Stimulated activated CD8-positive, alpha-beta memory T cell treated with anti-CD3 and anti-CD28 coated beads, Interleukin-4, amount 100 ng/mL, for 24 hours (primary cell): ENCODE measurements around the gene POLE4.
A peak's percentile ranks its signal among the peaks of the same experiment; 100 is the strongest.

ENCODE experiments used
- DNase-seq: peaks from one replicate; pipeline ENCODE4 v3.0.0-alpha.2; 2020; ENCODE audit warnings: low read depth

Gene POLE4

GRCh38 chr2:74958274-74959105 is at the start of gene POLE4:
POLE4 (plus strand) TSS chr2:74958643; CDS start chr2:74958680, 37 bp downstream.
- DNase-seq: peak; percentile 89

DNA sequence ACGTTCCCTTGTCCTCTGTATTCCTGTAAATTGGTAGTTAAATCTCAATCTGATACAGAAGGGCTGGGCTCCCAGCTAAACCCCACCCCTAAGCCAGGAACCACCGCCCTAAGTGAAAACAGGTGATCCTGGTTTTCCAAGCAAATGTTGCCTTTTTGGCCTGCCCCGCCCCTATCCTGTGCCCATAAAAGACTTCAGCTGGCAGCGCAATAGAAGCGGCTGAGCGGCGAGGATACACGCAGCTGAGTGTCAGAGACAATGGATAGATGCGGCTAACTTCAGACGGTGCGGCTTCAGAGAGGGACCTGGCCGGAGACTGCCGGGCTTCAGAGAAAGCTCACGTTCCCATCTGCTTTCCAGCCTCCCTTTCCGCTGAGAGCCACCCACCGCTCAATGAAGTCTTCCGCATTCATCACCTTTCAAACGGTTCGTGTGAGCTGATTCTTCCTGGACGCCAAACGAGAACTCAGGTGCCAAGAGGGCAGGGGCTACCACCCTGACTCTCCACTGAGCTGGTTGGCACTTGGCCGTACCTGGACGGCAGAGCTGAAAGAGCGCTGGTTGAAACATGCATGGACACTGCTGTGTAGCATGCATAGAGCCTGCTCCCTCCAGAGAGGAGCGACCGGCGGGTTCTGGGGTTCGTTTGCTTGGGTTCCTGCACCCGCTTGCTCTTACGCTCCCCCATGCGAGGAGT is 49.5 kb upstream of the POLE4 start:
- no peak for DNase-seq

- no peak for DNase-seq
These were observed 48.2 kb upstream of the POLE4 start for GRCh38 chr2:74910245-74910644.

DNA sequence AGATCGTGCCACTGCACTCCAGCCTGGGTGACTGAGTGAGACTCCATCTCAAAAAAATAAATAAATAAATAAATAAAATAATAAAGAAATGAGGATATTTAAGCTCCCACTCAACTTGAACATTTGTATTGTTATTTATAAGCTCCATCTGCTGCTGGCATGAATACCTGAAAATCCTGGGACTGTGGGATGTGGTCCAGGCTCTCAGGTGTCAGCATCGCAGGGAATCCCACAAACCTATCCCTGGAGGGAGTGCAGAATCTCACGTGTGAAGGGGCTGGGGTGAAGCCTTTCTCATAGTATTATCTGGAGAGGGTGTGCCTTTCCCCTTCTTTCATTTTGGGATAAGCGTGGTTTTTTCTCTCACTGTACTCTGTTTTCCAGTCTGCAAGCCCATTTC is 47.4 kb upstream of the POLE4 start:
- DNase-seq: no peak

GRCh38 chr2:74915743-74916142 is 42.7 kb upstream of the POLE4 start:
- DNase-seq: peak; percentile 12

DNA sequence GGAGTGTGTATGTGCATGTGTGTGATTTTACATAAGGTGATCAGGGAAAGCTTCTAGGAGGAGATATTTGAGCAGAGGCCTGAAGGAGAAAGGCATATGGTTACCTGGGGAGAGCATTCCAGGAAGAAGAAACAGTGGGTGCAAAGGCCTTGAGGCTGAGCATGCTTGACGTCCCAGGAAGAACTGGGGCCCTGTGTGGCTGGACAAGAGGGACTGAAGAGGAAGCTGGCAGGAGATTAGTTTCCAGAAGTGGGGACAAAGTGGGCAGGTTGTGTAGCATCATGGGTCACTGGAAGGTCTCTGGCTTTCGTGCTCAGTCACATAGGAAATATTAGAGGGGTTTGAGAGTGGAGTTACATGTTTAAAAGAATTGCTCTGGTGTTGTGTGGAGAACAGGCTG is 42.0 kb upstream of the POLE4 start:
- DNase-seq: no peak

- no peak for DNase-seq
These were observed 40.5 kb upstream of the POLE4 start for GRCh38 chr2:74917702-74918619.

DNA sequence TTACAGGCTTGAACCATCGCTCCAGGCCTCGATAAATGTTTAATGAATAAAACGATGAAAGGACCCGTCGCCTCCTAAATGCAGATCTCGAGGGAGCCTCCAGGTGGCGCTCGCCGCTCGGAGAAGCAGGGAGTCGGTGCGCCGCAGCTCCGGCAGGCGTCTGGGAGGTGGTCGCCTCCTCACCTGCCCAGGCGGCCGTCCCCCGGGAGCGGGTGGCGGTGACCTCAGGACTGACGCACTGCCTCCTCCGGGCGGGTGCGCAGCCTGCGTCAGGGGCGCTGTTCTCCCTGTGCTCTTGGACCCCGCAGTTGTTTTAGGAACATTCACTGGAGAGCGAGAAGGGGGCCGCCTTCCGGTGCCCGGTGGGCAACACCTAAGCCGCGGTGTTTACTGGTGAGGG is 38.6 kb upstream of the POLE4 start:
- peak; percentile 57 for DNase-seq

DNA sequence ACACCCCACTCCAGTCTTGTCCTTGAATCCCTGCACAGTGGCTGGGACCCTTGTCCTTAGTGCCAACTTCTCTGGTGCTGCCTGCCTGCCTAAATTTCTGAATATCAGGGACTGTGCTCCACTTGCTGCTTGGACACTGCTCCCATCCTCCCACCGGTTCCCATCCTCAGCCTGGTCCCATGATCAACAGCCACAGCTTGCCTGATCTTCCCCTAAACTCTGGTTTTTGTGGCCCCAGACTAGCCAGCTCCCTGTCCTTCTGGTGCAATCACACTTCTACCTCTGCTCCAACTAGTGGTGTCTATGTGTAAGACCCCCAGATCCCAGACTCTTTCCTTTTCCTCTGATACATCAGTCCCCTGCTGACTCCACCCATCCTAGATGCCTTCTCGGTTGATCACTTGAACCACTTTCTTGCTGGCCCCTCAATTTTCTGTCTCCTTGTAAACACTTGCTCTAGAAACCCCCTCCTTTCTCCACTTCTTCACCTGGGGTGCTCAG is 37.2 kb upstream of the POLE4 start:
- DNase-seq: no peak

DNA sequence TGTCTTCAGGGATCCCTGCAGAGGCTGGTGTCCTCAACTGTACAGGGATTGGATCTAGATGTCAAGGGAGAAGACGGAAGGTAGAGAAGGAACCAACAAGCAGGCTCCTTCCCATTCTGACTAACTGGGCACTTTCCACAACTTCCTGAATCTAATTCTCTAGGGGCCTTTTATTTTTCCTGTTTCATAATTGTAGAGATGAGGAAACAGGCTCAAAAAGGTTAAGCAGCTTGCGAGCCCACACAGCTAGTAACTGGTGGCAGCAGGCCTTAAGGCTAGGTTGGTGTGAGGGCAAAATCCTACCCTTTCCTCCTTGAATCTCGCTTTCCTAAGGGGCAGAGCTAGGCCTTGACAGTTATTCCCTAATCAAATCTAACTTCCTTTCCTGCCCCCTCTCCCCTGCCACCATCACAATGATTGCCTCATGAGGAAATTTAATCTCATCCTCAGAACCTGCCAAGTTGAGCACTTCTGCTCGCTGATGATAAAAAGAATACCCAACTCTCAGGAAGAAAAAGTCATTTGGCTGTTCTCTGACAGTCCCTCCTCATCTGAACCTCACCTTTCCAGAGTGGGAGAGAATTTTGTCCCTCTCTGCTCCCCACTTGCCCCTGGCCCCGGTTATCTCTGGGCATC is 35.7 kb upstream of the POLE4 start:
- no peak for DNase-seq

DNA sequence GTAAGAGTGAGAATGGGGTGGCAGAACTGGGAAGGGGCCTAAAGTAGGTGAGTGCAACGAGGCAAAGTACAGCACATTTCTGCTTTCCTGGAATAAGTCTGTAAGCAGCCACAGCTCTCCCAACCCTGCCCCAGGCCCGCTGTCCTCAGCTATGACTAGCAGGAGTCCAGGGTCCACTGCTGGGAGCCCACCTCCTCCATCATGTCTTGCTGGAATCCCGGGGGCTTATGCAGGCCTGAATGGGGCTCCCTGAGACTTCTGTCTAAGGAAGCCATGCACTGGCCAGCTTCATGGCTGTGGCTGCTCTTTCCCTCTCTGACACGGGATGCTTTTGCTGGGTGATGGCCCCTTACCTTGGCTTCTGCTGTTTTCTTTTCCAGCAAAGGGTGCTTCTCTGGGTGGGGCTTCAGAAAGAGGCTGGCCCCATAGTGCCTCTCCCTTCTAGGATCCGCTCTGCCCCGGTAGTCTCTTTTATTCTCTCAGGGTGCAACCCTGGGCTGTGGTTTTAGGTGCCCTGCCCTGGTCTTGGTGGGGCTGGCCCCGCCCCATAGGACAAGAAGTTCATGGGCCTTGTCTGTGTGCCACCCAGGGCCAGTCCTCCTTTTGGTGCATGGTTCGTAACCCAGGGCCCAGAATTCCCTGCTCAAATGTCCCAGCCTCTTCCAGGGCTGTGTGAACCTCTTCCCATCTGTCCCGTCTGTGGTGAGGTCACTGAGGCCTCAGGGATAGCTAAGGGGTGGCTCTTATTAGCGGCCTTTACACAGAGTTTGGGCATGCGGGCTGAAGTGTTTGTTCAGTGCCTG is 33.8 kb upstream of the POLE4 start:
- no peak for DNase-seq

DNA sequence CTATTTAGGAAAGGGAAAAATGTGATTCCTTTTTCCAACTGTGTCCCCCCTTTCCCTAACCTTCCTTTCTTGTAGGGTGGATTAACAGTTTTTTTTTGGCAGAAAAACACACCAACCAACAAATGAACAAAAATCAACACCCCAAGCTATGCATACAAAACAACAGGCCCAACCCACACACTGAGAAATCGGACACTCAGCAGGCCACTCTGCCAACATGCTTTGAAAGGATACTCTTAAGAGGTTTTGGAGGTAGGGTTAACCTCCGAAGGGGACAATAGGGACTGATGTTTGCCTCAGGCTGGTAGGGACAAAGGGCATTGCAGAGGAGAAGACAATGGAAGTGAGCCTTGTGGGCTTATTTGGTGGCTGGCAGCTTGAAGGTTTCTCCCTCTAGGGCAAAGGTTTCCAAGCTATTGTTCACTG is 33.1 kb upstream of the POLE4 start:
- DNase-seq: no peak

- DNase-seq: no peak
These were observed 30.8 kb upstream of the POLE4 start for GRCh38 chr2:74927621-74928020.

DNA sequence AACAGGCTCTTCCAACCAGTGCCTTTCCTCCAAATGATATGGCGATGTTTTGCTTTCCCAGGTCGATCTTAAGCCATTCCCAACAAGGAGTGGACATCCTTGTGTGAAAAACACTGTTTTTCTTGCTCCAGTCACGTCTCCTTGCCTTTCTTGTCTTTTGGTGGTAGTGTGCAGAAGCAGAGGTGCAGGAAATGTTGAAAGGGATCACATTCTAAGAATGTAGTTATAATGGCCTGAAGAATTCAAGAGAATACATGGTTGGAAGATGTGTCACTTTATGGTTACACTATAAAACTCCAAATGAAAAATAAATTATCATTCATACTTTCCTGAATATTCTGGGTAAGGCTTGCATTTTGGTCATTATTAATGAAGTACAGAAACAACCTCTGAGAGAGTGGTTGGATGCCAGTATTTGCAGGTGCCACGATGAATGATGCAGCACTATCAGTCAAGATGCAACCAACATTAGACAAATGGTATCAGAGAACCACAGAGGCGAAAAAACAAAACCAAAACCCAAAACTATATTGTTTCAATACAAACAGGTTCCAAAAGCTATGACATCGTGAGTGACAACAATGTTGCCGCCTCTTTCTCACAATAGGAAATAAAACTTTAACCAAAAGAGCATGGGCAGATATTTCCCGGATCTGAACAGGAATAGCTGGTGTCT is 27.5 kb upstream of the POLE4 start:
- no peak for DNase-seq

DNA sequence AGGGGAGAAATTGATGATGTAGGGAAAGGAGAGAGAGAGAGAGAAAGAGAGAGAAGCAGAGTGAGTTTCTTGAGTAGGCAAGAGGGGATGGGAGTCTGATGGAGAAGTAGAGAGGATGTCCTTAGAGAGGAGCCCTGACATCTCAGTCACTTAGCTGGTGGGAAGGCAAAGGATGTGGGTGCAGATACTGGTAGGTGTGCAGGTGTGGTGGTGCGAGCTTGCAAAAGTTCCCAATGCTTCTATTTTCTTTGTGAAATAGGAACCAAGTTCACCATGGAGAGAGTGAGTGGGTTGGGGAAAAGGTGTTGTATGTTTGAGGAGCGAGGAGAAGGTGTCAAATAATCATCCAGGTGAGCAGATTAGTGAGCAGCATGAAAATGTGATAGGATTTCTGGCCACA is 26.5 kb upstream of the POLE4 start:
- no peak for DNase-seq

GRCh38 chr2:74935975-74936391 is 22.5 kb upstream of the POLE4 start:
- no peak for DNase-seq

DNA sequence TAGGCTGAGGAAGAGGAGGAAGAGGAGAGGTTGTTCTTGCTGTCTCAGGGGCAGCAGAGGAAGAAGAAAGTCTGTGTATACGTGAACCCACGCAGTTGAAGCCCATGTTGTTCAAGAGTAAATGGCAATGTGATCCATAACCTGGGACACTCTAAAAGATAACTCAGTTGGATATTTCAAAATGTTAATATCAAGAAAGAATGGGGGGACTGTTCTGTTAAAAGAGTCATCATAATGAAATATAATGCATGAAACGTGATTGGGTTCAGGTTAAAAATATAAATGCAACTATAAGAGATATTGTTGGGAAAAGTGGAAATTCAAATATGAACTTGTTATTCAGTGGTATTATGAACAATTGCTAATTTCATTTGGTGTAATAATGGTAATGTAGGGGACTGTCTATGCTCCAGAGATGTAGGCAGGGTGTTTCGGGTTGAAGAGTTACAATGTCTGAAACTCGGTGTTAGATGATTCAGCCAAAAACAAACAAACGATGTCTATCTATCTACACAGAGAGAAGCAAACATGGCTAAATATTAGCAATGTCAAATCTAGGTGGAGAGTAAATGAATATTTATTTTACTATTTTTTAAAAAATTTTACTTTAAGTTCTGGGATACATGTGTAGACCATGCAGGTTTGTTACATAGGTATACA is 21.1 kb upstream of the POLE4 start:
- DNase-seq: no peak

- no peak for DNase-seq
These were observed 20.2 kb upstream of the POLE4 start for GRCh38 chr2:74938264-74938663.

DNA sequence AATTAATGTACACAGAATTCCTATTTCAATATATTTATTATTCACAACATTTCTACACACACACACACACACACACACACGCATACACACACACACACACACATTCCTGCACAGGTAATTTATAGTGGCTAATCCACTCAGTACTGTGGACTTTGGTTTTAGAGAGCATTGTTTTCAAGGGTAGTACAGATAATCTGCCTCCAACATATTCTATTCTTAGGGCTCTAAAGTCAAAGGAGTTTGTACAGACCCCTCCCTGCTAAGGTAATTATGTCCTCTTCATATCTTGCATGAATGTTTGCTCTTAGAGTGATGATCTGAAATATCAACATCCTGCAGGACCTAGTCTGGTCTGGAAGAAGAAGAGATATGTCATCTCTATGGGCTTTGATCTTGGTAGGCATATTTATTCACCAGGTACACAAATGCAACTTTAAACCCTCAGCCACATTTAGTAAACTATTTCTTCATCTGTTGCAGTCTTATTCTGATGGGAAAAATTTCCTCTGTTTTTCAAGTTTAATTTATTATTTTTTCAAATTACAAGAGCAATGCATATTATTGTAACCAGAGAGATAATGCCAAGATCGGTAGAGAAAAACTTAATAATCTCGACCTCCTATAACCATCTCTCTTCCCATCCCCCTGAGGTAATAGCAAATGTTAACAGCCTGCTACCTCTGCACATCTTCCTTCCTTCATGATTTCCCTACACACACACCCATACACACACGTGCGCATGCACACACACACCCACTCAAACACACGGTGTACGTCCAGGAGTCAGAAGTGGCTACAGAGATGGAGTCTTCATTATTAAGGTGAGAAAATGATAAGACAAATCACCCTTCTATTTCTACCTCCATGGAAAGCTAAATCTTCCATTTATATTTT is 18.3 kb upstream of the POLE4 start:
- no peak for DNase-seq
